ENCODE data around the gene TBX1. TPM values are rescaled to one million over a fixed set of nuclear protein-coding genes. Genes with fewer than 3 reads are reported as not detected.
A peak's percentile ranks its signal among the peaks of the same experiment; 100 is the strongest.

TBX1 gene
- total RNA-seq, 2 experiments from 2014 or later: not detected

DNA sequence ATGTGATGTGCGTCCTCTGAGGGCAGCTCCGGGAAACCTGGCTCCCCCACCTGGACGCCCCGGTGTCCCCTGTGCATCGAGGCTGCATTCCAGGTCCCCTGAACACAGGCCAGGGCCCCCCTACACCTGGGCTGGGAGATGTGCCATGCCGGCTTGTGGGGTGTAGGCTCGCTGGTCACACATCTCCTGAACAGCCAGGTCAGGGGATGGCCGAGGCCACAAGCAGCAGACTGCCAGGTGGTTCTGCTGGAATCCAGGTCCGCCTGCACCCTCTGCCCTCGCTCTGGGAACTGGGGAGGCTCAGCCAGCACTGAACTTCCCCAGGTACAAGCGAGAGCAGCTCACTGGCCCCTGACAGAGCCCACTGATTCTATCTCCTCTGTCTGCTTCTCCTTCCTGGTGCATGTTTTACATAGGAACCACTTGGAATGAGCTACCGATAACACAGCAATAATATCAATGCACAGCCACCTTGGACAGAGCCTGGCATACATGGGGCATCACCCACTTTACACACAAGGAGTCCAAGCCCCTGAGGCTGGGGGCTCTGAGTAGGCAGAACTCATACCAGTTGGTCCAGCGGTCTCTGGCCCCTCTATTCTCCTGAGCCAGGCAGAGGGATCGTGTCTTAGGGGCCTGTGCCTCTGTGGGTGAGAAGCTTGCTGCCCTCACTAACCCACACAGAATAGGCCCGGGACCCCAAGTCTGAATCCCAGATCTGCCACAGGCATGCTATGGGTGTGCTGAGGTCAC, 46.8 kb downstream of the TBX1 start:
- Mint-ChIP-seq H3K27me3 (no peaks in the 10 kb centered on the region), H3K4me3 (no peak overlapping the region), H3K27ac (no peak overlapping the region), H3K4me1 (peaks cover 5% of the 10 kb centered on the region), H3K9me3 (no peaks in the 10 kb centered on the region), H3K36me3 (peaks cover 8% of the 10 kb centered on the region)
- no peak for DNase-seq

DNA sequence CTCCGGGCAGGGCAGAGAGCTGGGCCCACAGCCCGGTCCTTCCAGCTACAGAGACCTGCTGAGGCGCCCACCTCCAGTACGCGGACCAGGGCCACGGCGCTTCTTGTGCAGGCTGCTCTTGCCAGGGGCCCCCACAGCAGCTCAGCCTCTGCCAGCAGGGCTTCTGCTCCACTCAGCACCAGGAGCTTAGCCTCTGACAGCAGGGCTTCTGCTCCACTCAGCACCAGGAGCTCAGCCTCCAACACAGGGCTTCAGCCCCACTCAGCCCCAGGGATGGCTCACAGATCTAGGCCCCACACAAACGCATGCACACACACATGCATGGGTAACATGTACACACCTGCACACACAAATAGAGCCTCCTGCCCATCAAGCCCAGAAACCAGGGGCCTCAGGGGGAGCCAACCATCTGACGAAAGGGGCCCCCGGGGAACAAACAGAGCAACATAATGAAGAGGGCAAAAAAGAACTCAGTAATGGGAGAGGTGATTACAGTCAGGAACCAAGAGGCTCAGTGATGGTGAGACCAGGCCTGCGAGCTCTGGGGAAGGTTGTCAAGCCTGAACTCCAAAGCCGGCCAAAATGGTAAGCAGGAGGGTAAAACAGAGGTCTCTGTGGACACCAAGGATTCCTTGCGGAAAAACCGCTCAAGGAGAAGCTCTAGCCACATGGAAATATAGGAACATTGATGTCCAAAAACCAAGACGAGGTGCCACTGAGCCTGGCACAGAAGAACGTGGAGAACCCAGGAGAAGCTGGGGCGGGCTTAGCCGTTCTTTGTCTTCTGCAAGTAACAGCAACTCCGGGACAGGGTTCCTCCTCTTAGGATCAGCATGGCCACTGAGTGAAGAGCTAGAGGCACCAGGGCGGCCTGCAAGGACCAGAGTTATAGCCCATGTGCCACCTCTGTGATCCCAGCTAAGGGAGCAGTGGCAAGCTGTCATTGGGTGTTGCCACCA, 47.6 kb downstream of the TBX1 start:
- peaks cover 8% of the 10 kb centered on the region for H3K36me3 Mint-ChIP-seq
- no peak for DNase-seq
- no peaks in the 10 kb centered on the region for H3K27me3 Mint-ChIP-seq
- H3K27ac Mint-ChIP-seq: no peak overlapping the region
- no peaks in the 10 kb centered on the region for H3K9me3 Mint-ChIP-seq
- H3K4me3 Mint-ChIP-seq: no peak overlapping the region
- peaks cover 5% of the 10 kb centered on the region for H3K4me1 Mint-ChIP-seq

DNA sequence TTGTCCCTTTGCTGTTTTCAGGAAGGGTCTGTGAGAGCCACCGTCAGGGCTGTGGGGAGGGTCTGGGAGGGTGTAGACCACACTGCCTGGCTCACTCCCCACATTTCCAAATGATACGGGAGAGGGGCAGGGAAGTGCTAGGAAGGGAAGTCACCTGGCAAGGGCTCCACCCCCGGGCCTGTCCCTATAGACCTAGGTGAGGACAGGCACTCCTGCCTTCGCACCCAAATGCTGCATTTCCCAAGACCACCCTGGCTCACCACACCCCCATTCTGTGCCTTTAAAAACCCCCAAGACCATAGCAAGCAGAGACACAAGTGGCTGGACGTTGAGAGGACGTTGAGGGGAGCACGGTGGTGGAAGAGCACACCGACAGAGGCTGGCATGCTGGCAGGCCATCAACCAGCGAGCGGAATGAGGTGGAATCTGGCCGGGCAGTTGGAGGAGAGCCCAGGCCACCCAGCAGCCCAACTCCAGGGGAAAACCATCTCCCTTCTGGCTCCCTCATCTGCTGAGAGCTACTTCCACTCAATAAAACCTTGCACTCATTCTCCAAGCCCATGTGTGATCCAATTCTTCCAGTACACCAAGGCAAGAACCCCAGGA, 48.4 kb downstream of the TBX1 start:
- H3K4me3 Mint-ChIP-seq: no peak overlapping the region
- H3K9me3 Mint-ChIP-seq: no peaks in the 10 kb centered on the region

DNA sequence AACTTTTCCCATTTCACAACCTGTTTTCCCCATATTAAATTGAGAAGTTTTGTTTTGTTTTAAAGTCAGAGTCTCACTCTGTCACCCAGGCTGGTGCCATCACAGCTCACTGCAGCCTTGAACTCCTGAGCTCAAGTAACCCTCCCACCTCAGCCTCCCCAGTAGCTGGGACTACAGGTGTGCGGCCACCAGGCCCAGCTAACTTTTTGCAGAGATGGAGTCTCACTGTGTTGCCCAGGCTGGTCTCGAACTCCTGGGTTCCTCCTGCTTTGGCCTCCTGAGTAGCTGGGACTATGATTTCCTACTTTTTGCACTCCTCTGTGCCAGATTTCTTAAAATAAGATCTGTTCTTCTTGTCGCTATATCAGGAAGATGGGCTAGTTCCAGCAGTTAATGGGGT, 49.2 kb downstream of the TBX1 start:
- Mint-ChIP-seq H3K27me3 (no peaks in the 10 kb centered on the region), H3K4me1 (peaks cover 5% of the 10 kb centered on the region), H3K36me3 (peaks cover 8% of the 10 kb centered on the region), H3K27ac (no peak overlapping the region), H3K4me3 (no peak overlapping the region), H3K9me3 (no peaks in the 10 kb centered on the region)
- no peak for DNase-seq

More for the DNA sequence above, 48.4 kb downstream of the TBX1 start:
- Mint-ChIP-seq H3K4me1 (peaks cover 5% of the 10 kb centered on the region), H3K27me3 (no peaks in the 10 kb centered on the region), H3K36me3 (peaks cover 8% of the 10 kb centered on the region), H3K27ac (no peak overlapping the region)
- no peak for DNase-seq

DNA sequence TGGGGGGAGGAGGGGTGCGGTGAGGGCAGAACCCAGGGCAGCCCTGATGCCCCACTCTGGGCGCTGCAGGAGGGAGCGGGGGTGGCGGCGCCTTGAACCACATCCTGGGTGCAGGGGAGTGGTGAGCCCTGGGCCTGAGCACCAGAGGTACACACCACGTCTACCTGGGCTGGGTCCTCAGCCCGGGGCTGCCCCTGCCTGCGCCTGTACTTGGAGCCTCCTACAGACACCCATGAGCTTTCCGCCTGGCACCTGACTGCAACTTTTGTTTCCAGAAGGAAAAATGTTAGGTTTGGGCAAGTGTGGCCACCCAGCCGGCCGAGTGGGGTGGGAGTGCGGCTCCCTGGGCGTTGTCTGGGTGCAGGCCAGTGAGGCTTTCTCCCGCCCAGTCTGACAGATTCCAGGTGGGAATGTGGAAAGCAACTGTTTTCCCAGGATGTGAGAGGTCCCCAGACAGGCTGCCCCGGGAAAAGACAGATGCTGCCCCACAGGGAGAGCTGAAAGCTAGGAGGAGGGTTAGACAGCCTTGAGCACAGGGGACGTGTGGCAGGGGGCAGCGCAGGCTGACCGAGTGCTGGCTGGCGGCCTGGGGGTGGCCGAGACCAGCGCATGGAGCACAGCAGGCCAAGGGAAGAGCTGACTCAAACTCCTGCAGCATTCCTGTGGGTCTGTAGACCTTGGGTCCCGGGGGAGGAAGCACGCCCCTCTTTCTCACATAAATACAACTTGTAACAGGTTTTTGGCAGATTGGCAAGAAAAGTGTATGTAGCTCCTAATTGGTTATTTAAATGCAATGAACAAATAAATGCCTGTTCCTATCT, 50.0 kb downstream of the TBX1 start:
- Mint-ChIP-seq H3K9me3 (no peaks in the 10 kb centered on the region), H3K36me3 (peaks cover 6% of the 10 kb centered on the region), H3K27me3 (no peaks in the 10 kb centered on the region), H3K27ac (no peak overlapping the region), H3K4me3 (no peak overlapping the region), H3K4me1 (peaks cover 5% of the 10 kb centered on the region)
- peak; percentile 16 for DNase-seq

DNA sequence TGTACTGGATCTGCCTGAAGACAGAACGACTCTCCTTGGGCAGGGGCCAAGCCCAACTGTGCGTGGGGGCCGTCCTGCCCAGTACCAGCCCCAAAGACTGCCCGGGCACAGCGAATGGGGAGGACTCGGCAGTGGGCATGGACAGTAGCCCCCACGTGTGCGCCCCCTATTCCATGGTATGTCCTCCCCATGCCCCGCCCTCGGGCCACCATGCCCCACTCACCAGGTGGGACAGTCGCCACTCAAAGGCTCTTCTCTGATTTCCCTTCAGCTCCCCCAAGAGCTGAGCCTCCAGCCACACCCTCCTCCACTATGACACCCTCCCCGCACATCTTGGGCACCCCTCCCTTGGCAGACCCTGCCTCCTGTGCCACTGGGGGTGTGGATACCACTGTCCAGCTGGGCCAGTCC, 50.6 kb downstream of the TBX1 start:
- Mint-ChIP-seq H3K36me3 (peaks cover 3% of the 10 kb centered on the region), H3K27ac (no peak overlapping the region), H3K4me3 (no peak overlapping the region), H3K4me1 (peaks cover 5% of the 10 kb centered on the region), H3K27me3 (no peaks in the 10 kb centered on the region), H3K9me3 (no peaks in the 10 kb centered on the region)
- no peak for DNase-seq

DNA sequence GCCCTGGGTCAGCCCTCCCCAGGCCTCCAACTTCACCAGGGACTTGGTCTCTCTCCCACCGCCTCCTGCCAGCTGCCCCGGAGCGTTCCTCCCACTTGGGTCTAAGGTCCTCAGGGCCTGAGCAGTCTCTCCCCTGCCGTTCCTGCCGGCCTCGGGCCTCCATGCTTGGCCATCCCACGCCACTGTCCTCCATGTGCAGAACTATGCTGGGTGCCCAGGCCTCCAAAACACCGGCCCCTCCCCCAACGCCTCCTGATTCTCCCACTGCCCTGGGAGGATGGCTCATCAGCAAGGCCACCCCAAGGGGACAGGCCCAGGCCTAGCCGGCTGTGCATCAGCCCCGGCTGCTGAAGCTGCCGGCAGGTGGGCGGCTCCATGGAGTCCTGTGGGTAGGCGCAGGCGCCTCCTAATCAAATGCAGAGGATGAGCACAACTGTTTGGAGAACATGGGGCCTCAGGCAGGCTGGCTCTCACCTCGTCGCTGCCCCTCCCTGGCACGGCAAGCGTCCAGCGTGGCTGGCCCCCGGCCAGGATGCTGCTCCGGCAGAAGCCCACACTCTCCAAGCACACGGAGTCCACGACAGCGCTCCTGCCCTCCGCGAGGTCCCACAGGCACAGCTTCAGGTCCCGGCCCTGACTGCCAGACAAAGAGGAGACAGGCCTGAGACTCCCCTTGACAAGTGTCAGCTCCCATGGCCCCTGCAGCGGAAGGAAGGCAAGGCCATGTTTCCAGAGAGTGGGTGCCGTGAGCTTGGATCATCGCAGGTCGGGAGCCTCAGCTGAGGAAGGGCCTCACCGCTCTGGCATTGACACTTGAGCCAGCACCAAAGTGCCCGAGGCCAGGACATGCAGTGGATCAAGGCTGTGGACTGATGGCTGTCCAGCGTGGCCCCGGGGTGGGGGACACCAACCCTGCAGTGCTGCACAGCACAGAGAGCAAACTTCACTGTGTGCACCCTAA, 51.5 kb downstream of the TBX1 start:
- Mint-ChIP-seq H3K4me1 (peaks cover 5% of the 10 kb centered on the region), H3K36me3 (peaks cover 3% of the 10 kb centered on the region), H3K27ac (no peak overlapping the region), H3K27me3 (no peaks in the 10 kb centered on the region), H3K9me3 (no peaks in the 10 kb centered on the region), H3K4me3 (no peak overlapping the region)
- no peak for DNase-seq

DNA sequence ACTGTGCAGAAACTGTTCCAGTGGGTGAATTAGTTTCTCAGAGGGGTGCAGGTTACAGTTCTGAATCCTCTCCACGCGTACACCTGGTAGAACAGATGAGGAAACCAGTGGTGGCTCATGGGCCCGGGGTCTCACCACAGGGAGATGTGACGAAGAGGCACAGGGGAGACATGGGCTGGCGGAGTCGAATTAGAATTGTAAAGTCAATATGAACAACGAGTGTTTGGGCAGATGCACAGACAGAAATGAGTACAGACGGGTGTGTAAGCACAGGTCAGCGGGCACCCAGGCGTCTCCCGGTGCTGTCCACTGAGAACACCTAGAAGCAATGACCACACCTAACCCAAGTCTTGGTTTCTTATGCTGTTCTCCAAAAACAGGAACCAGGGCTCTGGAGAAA, 52.3 kb downstream of the TBX1 start:
- H3K9me3 Mint-ChIP-seq: no peaks in the 10 kb centered on the region
- H3K4me3 Mint-ChIP-seq: no peak overlapping the region
- peaks cover 3% of the 10 kb centered on the region for H3K36me3 Mint-ChIP-seq
- no peaks in the 10 kb centered on the region for H3K27me3 Mint-ChIP-seq
- no peak overlapping the region for H3K27ac Mint-ChIP-seq
- H3K4me1 Mint-ChIP-seq: peaks cover 5% of the 10 kb centered on the region
- DNase-seq: no peak

DNA sequence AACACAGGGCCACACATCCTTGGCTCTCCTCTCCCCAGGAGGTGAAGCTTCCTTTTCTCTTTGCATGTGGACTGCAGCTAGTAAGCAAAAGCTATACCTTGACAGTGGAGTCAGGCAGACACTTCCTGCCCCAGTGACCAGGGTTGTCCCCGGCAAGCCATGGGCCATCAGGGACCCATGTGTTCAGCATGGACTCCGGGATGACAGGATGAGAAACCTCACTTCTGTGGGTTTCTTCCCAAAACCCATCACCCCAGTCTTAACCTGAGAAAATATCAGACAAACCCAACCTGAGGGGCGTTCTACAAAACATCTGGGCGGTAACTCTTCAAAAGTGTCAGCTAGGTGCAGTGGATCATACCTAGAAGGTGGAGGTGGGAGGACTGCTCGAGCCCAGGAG, 53.9 kb downstream of the TBX1 start:
- no peak for DNase-seq
- Mint-ChIP-seq H3K27ac (no peak overlapping the region), H3K9me3 (no peaks in the 10 kb centered on the region)

DNA sequence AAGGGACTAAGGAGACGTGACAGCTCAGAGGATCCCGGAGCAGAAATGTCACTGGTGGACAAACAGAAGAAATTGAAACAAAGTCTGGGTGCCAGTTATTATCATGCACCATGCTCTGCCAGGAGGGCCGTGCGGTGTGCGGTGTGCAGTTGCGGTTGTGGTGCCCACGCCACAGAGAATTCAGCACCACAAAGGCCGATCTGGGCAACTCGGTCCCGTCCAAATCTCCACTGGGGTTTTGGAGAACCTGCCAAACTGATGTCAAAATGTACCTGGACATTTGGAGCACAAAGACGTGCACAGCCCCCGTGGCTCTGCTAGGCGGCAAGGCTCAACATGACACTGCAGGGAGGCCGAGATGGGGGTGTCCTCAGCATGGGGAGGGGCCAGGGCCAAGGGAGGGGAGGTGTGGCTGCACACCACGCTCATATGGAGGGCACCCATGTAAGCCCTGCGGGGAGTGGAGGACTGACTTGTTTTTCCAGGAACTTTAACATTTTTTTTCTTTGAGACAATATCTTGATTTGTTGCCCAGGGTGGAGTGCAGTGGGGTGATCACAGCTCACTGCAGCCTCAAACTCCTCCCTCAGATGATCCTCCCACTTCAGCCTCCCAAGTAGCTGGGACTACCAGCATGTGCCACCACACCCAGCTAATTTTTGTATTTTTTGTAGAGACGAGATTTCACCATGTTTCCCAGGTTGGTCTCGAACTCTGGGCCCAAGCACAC, 54.7 kb downstream of the TBX1 start:
- Mint-ChIP-seq H3K36me3 (peaks cover 3% of the 10 kb centered on the region), H3K9me3 (no peaks in the 10 kb centered on the region), H3K4me3 (no peak overlapping the region), H3K27ac (no peak overlapping the region), H3K27me3 (no peaks in the 10 kb centered on the region), H3K4me1 (peaks cover 5% of the 10 kb centered on the region)
- DNase-seq: no peak

More for the DNA sequence above, 53.9 kb downstream of the TBX1 start:
- H3K4me3 Mint-ChIP-seq: no peak overlapping the region
- peaks cover 3% of the 10 kb centered on the region for H3K36me3 Mint-ChIP-seq
- H3K4me1 Mint-ChIP-seq: peaks cover 5% of the 10 kb centered on the region
- no peaks in the 10 kb centered on the region for H3K27me3 Mint-ChIP-seq

DNA sequence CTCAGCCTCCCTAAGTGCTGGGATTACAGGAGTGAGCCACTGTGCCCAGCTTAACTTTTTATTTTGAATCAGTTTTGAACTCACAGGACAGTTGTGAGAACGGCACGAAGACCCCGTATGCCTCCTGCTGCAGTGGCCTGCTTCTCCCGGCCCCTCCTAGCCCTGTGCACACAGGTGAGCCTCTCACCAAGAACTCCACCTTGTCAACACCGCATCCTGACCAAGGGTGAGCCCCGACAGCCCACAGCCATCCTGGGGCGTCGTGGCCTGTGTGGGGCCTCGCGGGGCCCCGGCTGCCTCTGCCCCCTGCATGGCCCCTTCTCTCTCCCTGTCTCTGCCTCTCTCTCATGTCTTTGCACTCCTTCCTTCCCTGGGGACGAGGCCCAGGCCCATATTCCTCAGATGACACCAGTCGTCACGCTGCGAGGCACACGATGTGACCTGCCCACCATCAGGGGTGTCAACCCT, 55.3 kb downstream of the TBX1 start:
- H3K27me3 Mint-ChIP-seq: no peaks in the 10 kb centered on the region
- H3K27ac Mint-ChIP-seq: no peak overlapping the region
- H3K9me3 Mint-ChIP-seq: no peaks in the 10 kb centered on the region
- no peak for DNase-seq
- peaks cover 3% of the 10 kb centered on the region for H3K36me3 Mint-ChIP-seq
- H3K4me3 Mint-ChIP-seq: no peak overlapping the region
- peaks cover 2% of the 10 kb centered on the region for H3K4me1 Mint-ChIP-seq

DNA sequence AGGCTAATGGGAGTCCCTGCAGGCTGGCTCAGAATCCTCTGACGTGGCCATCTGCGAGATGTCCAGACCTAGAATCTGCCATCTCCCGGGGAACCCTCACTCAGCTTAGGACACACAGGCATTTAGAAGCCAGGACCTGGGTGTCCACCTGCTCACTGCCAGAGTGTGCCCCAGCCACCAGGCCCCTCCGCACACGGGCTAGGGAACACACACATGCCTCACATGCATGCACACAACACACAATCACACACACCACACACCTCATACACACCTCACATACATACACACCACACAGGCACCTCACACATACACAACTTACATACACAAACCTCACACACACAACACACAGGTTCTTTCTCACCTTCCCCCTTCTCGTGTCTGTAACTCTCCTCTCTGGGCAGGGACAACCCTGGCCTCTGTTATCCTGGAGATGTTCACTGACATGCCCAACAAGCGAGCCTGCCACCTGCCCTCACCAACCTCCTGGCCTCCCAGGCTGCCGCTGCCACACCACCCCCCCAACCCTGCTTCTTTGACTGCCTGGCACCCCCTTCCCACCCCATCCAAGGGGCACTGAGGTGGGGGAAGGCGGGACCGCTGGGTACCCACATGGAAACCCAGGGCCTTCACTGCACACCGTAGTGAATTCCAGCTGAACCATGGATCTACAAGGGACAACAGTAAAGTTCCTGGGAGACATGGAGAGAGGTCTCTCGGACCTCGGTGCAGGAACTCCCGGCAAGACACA, 56.0 kb downstream of the TBX1 start:
- Mint-ChIP-seq H3K4me1 (no peaks in the 10 kb centered on the region), H3K27me3 (no peaks in the 10 kb centered on the region), H3K27ac (no peak overlapping the region), H3K36me3 (peaks cover 3% of the 10 kb centered on the region), H3K9me3 (no peaks in the 10 kb centered on the region), H3K4me3 (no peak overlapping the region)
- no peak for DNase-seq

Measured in activated naive CD8-positive, alpha-beta T cell treated with anti-CD3 and anti-CD28 coated beads for 36 hours (primary cell).